Measurements from ENCODE around the gene CNTNAP5.

CNTNAP5 gene

DNA sequence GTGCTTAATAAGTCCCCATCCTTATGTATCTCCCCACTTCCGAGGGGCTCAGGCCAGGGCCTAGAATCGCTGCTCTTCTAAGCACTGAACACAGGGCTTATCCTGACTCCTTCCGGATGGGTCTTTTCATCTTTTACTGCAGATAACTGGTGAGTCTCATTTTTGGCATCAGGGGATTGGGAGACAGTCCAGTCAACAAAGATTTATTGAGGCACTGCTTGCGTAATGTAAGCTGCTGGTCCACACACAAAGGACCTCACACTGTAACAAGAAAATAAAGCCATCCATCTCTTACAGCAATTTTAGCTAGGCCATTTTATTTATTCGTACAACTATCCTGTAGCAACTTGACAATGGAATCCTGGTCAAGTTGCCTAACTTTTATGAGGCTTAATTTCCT, 600.5 kb downstream of the CNTNAP5 start:
- no peak for DNase-seq (ENCODE audit: low spot score)

DNA sequence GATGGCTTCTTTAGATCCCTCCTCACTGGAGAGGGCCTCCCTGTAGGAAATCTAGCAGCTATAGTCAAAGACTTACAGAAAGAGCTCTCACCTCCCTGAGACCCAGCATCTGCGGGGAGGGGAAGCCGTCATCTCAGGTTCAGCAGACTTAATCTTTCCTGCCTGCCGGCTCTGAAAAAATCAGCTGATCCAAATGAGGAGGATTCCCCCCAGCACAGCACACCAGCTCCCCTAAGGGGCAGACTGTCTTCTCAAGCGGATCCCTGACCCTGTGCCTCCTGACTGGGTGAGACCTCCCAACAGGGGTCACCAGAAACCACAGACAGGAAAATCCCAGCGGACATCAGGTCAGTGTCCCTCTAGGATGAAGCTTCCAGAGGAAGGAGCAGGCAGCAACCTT, 601.9 kb downstream of the CNTNAP5 start:
- DNase-seq (ENCODE audit: low spot score): no peak

DNA sequence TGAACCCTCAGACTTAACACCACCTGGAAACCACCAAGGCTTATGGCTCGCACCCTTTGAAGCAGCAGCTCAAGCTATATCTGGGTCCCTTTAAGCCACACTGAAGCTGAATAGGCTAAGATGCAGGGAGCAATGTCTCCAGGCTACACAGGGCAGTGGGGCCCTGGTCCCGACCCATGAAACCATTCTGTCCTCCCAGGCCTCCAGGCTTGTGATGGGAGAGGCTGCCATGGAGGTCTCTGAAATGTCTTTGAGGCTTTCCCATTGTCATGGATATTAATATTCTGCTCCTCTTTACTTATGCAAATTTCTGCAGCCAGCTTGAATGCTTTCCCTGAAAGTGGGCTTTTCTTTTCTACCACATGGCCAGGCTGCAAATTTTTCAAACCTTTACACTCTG, 608.7 kb downstream of the CNTNAP5 start:
- DNase-seq (ENCODE audit: low spot score): no peak

DNA sequence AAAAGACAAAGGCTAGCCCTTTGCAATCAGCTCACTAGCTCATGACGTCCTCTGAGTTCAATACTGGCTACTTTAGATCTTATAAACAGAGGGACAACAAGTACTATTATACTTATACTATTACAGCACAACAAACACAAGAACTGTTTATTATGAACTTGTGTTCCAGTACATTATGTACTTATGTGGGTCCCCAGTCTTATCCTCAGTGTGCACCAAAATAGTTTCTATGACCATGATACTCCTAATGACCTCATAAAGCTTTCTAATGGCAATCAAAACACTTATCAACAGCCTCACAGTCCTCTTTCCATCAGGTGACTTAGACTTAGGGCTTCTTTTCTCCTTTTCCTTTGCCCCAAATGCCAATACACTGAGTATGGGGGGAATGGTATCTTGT, 614.4 kb downstream of the CNTNAP5 start:
- DNase-seq (ENCODE audit: low spot score): no peak

DNA sequence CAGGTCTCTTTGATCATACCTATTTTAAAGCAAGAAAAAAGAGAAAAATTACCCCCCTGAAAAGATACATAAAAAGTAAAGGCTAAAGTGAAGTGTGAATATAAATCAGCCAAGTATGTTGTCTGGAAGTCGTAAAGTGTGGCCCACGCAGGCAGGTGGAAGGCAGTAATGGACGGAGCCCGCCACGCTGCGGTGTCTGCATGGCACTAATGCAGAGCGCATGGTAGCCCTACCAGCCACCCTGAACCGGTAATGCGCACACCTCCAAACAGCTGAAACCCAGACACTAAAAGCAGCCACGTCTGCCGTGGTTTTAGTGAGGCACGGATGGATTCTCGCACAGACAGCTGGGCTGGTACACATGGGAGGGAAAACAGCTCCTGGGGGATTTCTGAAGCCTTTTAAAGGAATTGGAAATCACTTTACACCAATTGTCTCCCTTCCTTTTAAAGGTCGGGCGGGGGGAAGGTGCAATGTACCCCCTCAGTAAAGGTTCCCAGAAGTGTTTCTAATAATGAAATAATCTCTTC, 615.2 kb downstream of the CNTNAP5 start:
- no peak for DNase-seq (ENCODE audit: low spot score)

DNA sequence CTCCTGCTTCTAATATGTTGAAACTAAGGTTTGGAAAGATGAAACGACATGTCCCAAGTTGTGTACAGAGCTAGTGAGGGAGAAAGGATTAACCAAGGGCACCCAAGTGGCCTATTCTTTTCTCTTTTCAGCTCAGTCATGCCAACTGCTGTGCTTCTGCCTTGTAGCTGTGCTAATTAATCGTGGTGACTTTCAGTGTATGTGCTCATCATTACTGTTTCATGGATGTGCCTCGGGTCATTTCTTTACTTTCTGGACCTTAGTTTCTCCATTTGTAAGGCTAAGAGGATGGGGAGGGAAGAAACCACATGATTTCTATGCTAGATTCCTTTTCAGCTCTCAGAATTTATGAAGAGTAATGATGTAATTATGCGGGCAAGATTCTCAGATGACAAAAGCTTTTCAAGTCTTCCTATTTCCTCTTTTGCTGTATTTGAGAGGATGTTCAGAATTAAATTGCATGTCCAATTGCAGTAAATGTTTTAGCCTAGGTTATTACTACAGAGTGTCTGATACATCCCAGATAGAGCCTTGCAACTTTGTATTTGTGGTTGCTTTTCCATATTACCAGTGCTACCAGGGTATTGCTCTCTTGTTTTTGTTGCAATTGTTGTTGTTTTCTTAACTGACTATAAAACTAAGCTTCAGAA, 621.2 kb downstream of the CNTNAP5 start:
- DNase-seq (ENCODE audit: low spot score): no peak

DNA sequence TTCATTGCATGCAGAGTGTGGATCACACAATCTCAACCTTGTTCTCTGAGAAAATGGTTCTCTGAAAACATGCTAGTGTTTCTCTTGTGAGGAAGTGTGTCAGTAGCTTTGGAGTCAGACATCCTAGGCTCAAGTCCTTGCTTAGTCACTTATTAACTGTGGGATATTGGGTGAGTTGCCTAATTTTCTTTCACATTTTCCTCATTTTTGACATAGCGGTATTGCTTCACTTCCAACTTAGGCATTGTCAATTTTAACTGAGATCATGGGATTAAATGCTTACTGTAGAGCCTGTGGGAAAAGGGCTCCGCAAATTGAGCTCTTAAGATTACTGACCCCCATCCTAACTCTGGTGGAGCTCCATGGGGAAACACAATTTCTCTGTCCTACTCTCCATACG, 622.2 kb downstream of the CNTNAP5 start:
- DNase-seq (ENCODE audit: low spot score): no peak

DNA sequence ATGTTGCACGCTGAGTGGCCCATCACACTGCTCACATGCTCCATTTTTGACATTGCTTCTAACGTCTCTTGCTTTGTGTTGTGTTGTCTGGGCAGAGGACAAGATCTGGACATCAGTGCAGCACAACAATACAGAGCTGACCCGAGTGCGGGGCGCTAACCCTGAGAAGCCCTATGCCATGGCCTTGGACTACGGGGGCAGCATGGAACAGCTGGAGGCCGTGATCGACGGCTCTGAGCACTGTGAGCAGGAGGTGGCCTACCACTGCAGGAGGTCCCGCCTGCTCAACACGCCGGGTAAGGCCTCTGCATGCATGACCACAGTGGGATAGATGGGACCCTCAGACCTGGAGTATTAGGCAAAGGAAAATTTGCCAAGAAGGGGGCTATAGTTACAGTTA, 622.6 kb downstream of the CNTNAP5 start:
- DNase-seq (ENCODE audit: low spot score): no peak

DNA sequence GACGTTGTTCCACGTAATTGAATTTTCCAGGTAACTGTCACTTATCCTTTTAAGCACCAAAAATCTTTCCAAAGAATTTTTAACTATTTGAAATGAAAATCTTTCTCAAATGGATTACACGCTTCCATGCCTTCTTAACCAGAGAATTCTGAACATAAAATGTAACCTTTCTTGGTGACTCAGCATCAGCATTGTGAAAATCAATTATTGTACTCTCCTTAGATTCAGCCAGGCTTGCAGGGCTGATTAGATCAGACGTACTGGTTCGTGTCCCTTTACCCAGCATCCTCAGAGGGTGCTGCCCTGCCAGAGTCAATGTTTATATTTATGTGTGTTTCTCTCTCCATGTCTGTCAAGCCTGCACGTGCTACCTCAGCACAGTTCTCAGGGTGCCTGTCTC, 623.9 kb downstream of the CNTNAP5 start:
- no peak for DNase-seq (ENCODE audit: low spot score)

DNA sequence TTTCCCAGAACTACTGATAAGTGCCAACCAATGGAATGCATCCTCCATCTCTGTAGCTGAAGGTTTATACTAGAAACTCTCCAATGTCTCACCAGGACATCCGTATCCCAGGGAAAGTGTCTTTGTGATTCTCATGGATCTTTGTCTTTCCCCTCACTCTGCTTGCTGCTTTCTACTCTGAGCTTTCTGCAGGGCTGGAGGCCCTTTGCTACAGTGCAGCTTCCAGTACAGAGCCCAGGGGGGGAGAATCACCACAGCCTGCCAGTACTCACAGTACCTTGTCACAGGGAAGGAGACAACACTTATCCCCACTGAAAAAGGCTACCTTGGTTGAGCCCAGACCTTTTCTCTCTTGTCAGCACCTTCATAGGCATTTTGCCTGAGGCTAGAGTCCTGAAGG, 627.0 kb downstream of the CNTNAP5 start:
- DNase-seq (ENCODE audit: low spot score): no peak

DNA sequence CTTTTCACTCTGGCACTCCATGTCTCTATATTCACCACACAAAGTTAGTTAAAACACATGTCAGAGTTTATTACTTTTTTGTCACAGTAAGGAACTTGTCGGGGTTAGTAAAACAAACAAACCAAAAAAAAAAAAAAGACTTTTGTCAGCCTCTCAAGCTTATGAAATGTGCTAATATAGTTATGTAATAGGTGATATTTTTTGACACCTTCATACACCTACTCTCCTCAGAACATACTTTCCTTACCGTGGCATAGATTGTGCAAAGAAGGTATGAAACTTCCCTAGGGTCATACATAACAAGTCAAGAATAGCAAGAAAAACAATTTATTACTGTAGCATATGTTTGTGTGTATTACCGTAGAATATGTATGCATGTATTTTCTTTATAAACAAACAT, 633.3 kb downstream of the CNTNAP5 start:
- no peak for DNase-seq (ENCODE audit: low spot score)

DNA sequence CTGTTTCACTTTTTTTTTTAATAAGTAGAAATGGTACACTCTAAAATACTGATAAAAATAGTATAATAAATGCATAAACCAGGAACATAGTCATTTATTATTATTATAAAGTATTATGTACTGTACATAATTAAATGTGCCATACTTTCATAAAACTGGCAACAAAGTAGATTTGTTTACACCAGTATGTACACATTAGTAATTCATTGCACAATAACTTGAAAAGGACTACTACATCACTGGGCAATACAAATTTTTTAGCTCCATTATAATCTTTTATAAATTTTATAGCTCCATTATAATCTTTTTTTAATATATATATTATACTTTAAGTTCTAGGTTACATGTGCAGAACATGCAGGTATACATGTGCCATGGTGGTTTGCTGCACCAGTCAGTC, 636.5 kb downstream of the CNTNAP5 start:
- no peak for DNase-seq (ENCODE audit: low spot score)

DNA sequence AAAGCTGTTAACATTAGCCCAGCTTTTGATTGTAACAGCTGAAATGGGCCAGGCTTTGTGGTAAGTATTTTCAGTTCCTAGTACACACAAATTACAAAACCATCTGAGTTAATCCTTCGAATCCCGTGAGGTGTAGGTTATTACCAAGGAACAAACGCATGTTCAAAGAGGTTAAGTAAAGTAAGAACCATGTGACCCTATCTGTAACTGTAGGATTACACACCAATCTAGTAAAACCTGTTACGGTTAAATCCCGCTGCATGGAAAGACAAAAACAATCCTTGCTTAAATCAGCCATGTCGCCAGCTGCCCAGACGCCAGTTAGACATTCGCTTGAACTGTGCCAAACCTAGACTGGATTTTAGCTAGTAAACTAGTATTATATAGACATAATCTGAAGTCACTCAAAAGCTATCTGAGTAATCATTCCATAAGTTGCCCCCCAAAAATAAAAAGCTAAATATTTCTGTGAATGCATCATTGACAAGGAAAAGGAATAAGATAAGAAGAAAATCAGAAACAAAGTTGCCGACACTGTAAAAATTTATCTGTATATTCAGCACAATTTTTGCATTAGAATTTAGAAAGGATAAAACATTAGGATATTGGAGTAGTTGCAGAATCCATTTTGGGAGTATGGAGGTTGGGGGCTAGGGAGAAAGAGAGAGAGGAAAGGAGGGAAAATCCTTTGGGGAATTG, 638.0 kb downstream of the CNTNAP5 start:
- DNase-seq (ENCODE audit: low spot score): no peak

DNA sequence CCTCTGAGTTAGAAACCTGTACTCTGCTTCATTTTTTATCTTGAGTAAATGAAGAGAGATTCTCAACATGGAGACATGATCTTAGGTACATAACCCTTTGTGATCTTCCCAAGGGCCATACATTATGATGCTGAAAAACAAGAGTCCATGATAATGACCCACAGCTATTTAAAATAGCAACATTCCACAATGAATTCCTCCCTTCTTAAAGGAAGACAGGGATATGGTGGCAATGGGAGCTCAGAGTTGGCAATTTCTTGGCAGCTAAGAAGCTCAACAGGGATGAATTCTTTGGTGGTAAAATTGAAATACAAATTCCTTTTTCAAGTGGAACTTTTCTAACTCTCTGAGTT, 638.5 kb downstream of the CNTNAP5 start:
- DNase-seq (ENCODE audit: low spot score): no peak

DNA sequence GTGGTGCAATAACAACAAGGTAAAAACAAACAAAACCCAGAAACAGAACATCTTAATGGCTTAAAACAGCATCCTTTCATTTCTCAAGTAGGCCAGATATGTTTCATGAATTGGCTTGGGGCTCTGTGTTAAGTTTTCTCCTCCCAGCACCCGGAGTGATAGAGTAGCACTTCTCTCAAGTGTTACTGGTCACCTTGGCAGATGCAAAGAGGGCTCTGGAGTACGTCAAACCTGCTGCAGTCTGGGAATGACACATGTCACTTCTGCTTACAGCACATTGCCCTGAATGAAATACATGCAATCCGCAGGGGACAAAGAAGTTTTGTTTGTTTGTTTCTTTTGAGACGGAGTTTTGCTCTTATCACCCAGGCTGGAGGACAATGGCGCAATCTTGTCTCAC, 639.3 kb downstream of the CNTNAP5 start:
- DNase-seq (ENCODE audit: low spot score): no peak

DNA sequence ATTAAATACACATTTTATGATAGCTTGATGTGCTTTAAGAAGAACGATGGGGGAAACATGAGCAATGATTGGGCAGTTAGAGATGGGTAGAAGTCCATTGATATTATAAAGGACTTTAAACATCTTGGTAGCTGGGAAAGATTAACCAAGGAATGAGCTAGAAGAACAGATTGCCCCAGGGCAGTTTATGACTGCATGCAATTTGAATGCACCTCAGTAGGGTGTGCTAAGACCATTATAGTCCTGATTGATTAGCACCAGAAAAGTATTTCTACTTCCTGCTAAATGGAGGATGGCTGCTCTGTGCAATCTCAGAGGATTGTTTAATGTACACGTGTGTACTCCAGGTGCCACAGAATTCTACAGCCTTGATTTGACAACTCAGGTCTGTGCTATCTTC, 641.9 kb downstream of the CNTNAP5 start:
- no peak for DNase-seq (ENCODE audit: low spot score)

DNA sequence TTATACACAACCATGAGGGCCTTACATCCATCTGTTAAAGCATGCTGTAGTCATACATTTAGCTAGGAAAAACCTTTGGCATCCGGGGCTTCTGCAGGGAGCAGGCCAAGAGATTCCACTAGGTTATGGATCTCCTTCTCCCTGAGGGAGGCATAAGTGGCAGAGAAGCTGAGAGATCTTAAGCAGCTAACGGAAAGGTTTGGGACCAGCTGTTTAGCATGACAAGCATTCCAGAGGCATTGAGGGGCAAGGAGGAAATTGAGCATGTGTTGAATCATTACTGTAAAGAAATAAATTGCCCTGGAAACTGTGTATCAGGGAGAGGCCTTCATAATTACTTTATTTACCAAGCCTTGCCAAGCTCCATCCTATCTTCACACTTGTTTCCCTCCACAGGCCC, 643.1 kb downstream of the CNTNAP5 start:
- no peak for DNase-seq (ENCODE audit: low spot score)

DNA sequence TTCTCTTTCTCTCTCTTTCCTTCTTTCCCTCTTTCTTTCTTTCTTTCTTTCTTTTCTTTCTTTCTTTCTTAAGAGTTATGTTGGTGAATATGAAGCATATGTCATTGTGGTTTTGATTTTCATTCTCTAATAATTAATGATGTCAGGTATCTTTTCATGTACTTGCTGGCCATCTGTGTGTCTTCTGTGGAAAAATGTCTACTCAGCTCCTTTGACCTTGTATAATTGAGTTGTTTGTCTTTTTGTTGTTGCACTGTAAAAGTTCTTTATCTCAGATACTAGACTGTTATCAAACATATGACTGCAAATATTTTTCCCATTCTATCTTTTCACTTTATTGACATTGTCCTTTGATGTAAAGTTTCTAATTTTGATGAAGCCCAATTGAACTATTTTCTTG, 645.1 kb downstream of the CNTNAP5 start:
- DNase-seq (ENCODE audit: low spot score): no peak

DNA sequence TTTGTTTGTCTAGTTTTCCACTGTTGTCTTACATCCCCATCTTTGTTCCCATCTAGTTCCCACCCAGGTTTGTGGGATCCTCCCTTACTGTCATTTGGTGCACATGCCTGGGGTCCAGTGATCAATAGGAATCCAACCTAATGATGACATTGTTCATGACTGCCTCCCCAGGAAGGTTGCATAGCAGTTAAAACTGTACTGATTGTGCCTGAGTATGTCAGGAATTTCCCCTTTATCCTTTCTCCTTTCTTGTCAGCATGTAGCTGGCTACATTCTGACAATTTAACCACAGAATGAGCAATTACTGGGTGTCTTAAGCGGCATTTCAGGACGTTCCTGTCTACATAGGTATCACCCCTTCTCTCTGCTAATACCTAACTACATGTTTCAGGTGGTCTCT, 653.0 kb downstream of the CNTNAP5 start:
- DNase-seq (ENCODE audit: low spot score): no peak

DNA sequence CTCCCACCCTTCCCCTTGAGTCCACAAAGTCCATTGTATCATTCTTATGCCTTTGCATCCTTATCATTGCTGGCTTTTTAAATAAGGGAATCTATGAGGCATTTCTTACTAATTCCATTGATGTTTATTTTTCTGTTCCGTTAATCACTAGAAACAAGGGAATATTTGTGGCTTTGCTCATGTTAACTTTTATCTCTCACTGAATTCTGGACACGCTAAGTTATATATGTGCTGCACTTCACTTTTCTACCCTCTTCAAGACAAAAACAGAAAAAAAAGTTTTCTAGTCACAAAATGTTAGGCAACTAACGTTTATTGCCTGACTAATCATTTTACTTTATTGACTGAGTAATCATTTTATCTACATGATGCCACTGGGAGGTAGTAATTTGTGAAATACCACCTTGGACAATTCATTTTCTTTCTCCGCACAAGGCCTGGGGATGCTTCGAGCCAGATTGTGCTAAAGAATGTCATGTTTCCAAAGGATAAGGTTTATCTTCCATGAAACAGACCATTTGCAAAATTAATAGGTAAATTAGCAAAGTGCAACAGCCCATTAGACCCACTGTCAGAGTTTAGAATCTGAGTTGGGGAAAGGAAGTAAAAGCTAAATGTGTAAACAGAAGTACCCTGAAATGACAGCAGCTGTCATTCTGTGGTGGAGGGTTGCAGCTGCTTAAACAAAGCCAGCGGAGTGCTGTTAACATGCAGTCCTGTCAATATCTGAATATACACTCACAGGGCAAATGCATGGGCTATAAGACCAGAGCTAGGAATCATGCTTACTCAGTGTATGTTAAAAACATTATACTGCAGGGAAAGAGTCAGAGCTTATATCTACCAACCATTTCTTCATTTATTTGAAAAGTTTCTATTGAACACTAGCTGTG, 658.7 kb downstream of the CNTNAP5 start:
- DNase-seq (ENCODE audit: low spot score): no peak

DNA sequence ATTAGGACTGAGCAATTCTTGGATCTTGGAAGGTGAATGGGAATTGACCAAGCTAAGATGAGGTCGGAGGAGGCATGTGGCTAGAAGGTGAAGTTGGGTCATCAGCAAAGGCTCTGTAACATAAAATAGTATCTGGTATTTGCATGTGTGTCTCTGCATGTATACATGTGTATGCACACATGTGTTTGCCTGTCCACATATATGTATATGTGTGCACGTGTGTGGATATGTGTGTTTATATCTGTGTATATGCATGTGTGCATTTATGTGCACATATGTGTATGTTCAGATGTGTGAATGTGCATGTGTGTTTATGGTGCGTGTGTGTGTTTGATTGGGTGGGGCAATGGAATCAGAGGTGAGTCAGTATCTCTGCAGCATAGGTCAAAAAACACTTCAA, 664.3 kb downstream of the CNTNAP5 start:
- no peak for DNase-seq (ENCODE audit: low spot score)

DNA sequence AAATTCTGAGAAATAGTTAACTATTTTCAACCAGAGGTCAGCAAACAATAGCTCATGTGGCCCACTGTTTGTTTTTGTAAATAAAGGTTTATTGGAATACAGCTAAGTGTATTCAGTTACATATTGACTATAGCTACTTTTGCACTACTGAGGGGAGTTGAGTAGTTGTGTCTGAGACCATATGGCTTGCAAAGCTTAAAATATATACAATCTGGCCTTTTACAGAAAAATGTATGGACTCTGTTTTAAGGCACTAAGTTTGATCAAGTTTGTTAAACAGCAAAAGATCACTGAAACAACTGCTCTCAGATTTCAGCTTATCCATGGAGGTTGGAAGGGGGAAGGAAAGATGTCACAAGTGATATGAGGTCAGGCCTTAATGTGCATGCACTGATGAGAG, 667.1 kb downstream of the CNTNAP5 start:
- DNase-seq (ENCODE audit: low spot score): no peak

DNA sequence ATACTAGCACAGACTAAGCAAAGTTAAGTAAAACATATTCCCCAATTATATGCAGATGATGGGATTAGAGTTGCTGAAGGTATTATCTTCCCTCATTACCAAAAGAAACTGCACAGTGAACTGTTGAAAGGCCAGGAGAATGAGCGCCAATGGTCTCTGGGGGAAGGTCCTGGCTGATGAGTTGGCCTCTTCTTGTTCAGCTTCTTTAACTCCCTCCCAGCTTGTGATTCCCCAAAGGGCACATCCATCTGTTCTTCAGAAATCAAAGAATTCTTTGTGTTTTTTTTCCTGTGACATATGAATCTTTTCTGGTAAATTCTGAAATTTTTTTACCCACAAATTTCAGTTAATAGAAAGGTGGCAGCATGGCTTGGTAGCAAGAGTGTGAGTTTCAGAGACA, 667.6 kb downstream of the CNTNAP5 start:
- no peak for DNase-seq (ENCODE audit: low spot score)

All from HuH-7 (cell line).